GM15510 (cell line): ENCODE measurements around the gene TPGS1.

ENCODE experiments used
- POLR2A ChIP-seq: IDR thresholded peaks from 3 replicates; pipeline ENCODE4 v1.6.1; 2011; ENCODE audit warnings: borderline replicate concordance; ENCODE audit not compliant: insufficient read length; ENCODE audit errors: extremely low read depth

The TPGS1 gene

GRCh38 chr19:468587-469256 is 38.6 kb upstream of the TPGS1 start:
- no peak for TF ChIP-seq POLR2A

- no peak for TF ChIP-seq POLR2A
Measured at GRCh38 chr19:469833-470232, 37.5 kb upstream of the TPGS1 start.

- no peak for TF ChIP-seq POLR2A
Measured at GRCh38 chr19:470701-471100, 36.6 kb upstream of the TPGS1 start.

GRCh38 chr19:472005-472858 is 35.1 kb upstream of the TPGS1 start:
- no peak for TF ChIP-seq POLR2A

- TF ChIP-seq POLR2A = no peak
Measured at GRCh38 chr19:474126-475078, 32.9 kb upstream of the TPGS1 start.

- no peak for TF ChIP-seq POLR2A
Measured at GRCh38 chr19:475360-475759, 31.9 kb upstream of the TPGS1 start.

GRCh38 chr19:478236-478903 is 28.9 kb upstream of the TPGS1 start:
- TF ChIP-seq POLR2A = no peak

GRCh38 chr19:478976-479375 is 28.3 kb upstream of the TPGS1 start:
- TF ChIP-seq POLR2A = no peak

GRCh38 chr19:480016-480855 is 27.1 kb upstream of the TPGS1 start:
- no peak for TF ChIP-seq POLR2A

GRCh38 chr19:482186-483041 is 24.9 kb upstream of the TPGS1 start:
- TF ChIP-seq POLR2A = no peak

GRCh38 chr19:483332-484072 is 23.8 kb upstream of the TPGS1 start:
- TF ChIP-seq POLR2A = no peak

- no peak for TF ChIP-seq POLR2A
Measured at GRCh38 chr19:484494-484893, 22.8 kb upstream of the TPGS1 start.
